WTC11 (cell line): ENCODE data around the gene CORO2B. TPM values are rescaled to one million over a fixed set of nuclear protein-coding genes. Genes with fewer than 3 reads are reported as not detected.

ENCODE experiments used
- ATAC-seq: fragments of 200-7000 bp; cut with Tn5 transposase; 2 replicates; pipeline ENCODE4 v1.10.0; 2021; ENCODE audit warnings: mild to moderate bottlenecking, moderate library complexity
- CTCF ChIA-PET: fragments of 300-600 bp; sonication (Branson Sonifier 250); formaldehyde crosslinking; loops from one replicate; lab custom pipeline; 2021; ENCODE audit warnings: antibody characterized with exemption; lab: Charles Lee
- POLR2A ChIA-PET: fragments of 350-600 bp; sonication (Branson Sonifier 250); formaldehyde crosslinking; loops from one replicate; lab custom pipeline; 2021; ENCODE audit warnings: antibody characterized with exemption; lab: Charles Lee
- DNase-seq: peaks from one replicate; pipeline ENCODE4 v3.0.0; 2021; ENCODE audit warnings: low spot score
- H3K27ac Mint-ChIP-seq: 2 replicates; pipeline ENCODE4 v1.8.0; 2021; ENCODE audit warnings: mixed read lengths
- H3K27me3 Mint-ChIP-seq: 2 replicates; pipeline ENCODE4 v1.8.0; 2021; ENCODE audit warnings: low read depth, mild to moderate bottlenecking, moderate library complexity, mixed read lengths
- H3K36me3 Mint-ChIP-seq: 2 replicates; pipeline ENCODE4 v1.8.0; 2021; ENCODE audit warnings: mixed read lengths
- H3K4me1 Mint-ChIP-seq: 2 replicates; pipeline ENCODE4 v1.8.0; 2022; ENCODE audit warnings: mixed read lengths
- H3K4me3 Mint-ChIP-seq: 2 replicates; pipeline ENCODE4 v1.8.0; 2021; ENCODE audit warnings: mild to moderate bottlenecking, moderate library complexity, mixed read lengths
- H3K9me3 Mint-ChIP-seq: 2 replicates; pipeline ENCODE4 v1.8.0; 2021; ENCODE audit warnings: mixed read lengths
- AR ChIP-seq: fragments of 250-450 bp; sonication (Bioruptor Pico); IDR thresholded peaks from 2 replicates; pipeline ENCODE4 v1.9.0; 2021; ENCODE audit warnings: mild to moderate bottlenecking
- ATF6 ChIP-seq: sonication (generic); formaldehyde crosslinking; IDR thresholded peaks from 2 replicates; pipeline ENCODE4 v1.8.1; 2023; ENCODE audit warnings: mild to moderate bottlenecking, missing genetic modification reagents
- CTCF ChIP-seq: fragments of 200-600 bp; IDR thresholded peaks from 2 replicates; pipeline ENCODE4 v1.8.0; 2022; ENCODE audit warnings: antibody characterized with exemption
- ELF4 ChIP-seq: sonication (generic); formaldehyde crosslinking; IDR thresholded peaks from 2 replicates; pipeline ENCODE4 v1.8.1; 2022; ENCODE audit warnings: low read depth, mild to moderate bottlenecking, moderate library complexity, missing genetic modification reagents
- ERG ChIP-seq: fragments of 250-450 bp; sonication (Bioruptor Pico); IDR thresholded peaks from 2 replicates; pipeline ENCODE4 v1.8.0; 2021; ENCODE audit warnings: mild to moderate bottlenecking
- GABPB1 ChIP-seq: sonication (generic); formaldehyde crosslinking; IDR thresholded peaks from 2 replicates; pipeline ENCODE4 v1.8.1; 2023; ENCODE audit warnings: mild to moderate bottlenecking, missing genetic modification reagents
- GTF2I ChIP-seq: fragments of 250-450 bp; sonication (Bioruptor Pico); conservative IDR thresholded peaks from 2 replicates; pipeline ENCODE4 v1.4.0; 2021; ENCODE audit warnings: mild to moderate bottlenecking
- HMGXB4 ChIP-seq: sonication (generic); formaldehyde crosslinking; IDR thresholded peaks from 2 replicates; pipeline ENCODE4 v1.8.1; 2023; ENCODE audit warnings: mild to moderate bottlenecking, moderate library complexity, missing genetic modification reagents
- MXD4 ChIP-seq: fragments of 250-450 bp; sonication (Bioruptor Pico); IDR thresholded peaks from 2 replicates; pipeline ENCODE4 v1.8.0; 2021; ENCODE audit warnings: mild to moderate bottlenecking, moderate library complexity, borderline replicate concordance
- RORB ChIP-seq: fragments of 250-450 bp; sonication (Bioruptor Pico); IDR thresholded peaks from 2 replicates; pipeline ENCODE4 v1.9.0; 2021; ENCODE audit warnings: mild to moderate bottlenecking
- TEAD1 ChIP-seq: sonication (generic); formaldehyde crosslinking; IDR thresholded peaks from 2 replicates; pipeline ENCODE4 v1.8.0; 2022; ENCODE audit warnings: mild to moderate bottlenecking, missing genetic modification reagents
- USF1 ChIP-seq: sonication (generic); formaldehyde crosslinking; IDR thresholded peaks from 2 replicates; pipeline ENCODE4 v1.8.0; 2022; ENCODE audit warnings: mild to moderate bottlenecking, missing genetic modification reagents
- ZNF138 ChIP-seq: sonication (generic); formaldehyde crosslinking; conservative IDR thresholded peaks from 2 replicates; pipeline ENCODE4 v1.8.1; 2022; ENCODE audit warnings: mild to moderate bottlenecking, moderate library complexity, missing genetic modification reagents
- ZNF219 ChIP-seq: sonication (generic); formaldehyde crosslinking; IDR thresholded peaks from 2 replicates; pipeline ENCODE4 v1.8.0; 2023; ENCODE audit warnings: missing genetic modification reagents, mild to moderate bottlenecking, borderline replicate concordance
- ZNF423 ChIP-seq: fragments of 250-450 bp; sonication (Bioruptor Pico); IDR thresholded peaks from 2 replicates; pipeline ENCODE4 v2.1.2; 2022; ENCODE audit warnings: mild to moderate bottlenecking, moderate library complexity
- ZNF512 ChIP-seq: sonication (generic); formaldehyde crosslinking; IDR thresholded peaks from 2 replicates; pipeline ENCODE4 v1.8.1; 2022; ENCODE audit warnings: missing genetic modification reagents, borderline replicate concordance
- total RNA-seq: library from RNA; stranded (reverse); gene quantifications from 3 replicates; pipeline ENCODE4 v1.2.3, GENCODE V29; 2021
- TF ChIP-seq, protein P1 (sequence below): sonication (generic); formaldehyde crosslinking; conservative IDR thresholded peaks from 2 replicates; pipeline ENCODE4 v1.8.1; 2022; ENCODE audit warnings: mild to moderate bottlenecking, missing genetic modification reagents

Gene CORO2B
- total RNA-seq, 1 experiment from 2014 or later = 4.9 TPM

DNA sequence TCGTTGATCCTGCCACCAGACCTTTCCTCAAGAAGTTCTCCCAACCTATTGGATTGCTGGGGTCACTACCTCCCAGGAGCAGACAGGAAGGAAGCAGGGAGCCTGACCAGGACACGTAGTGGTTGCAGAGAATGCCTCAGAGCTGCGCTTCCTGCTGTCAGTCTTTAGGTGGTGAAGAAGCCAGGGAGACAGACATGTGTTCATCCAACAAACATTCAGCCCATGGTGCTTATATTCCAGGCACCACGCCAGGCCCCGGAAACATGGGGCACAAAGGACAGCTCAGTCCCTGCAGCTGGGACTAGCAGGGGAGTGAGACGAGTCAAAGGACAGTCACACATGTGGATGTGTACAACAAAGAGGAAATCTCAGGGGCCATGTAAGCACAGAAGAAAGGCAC is 26.0 kb upstream of the CORO2B start (continued):
- no peak for TF ChIP-seq HMGXB4
- no peak for TF ChIP-seq MXD4 (CRISPR knock-in tag)
- TF ChIP-seq ZNF138 (CRISPR knock-in tag) = no peak
- TF ChIP-seq GTF2I = no peak
- no peak for TF ChIP-seq ATF6 (CRISPR knock-in tag)
- TF ChIP-seq ERG = no peak
- TF ChIP-seq, protein P1, sequence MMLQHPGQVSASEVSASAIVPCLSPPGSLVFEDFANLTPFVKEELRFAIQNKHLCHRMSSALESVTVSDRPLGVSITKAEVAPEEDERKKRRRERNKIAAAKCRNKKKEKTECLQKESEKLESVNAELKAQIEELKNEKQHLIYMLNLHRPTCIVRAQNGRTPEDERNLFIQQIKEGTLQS = no peak

DNA sequence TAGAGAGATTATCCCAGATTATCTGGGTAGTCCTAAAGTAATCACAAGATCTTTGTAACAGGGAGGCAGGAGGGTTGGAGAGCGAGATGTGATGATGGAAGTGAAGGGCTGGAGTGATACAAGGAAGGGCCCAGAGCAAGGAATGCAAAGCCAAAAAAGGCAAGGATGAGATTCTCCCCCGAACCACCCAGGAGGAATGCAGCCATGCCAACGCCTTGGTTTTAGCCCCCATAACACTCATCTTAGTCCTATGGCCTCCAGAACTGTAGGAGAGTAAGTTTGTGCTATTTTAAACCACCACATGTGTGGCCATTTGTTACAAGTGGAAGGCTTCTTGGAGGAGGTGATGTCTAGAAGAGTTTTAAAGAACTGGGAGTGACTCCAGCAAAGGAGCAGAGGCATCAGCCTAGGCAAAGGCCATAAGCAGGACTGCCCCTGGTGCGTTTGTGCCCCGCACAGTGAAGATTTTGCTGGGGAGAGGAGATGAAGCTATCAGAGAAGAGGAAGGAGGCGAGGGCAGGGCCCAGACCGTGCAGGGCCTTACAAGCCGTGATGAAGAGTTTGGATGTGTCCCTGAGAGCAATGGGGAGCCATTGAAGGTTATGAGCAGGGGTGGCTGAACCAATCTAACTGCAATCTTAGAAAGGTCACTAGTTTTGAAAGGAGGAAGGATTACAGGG is 25.3 kb upstream of the CORO2B start:
- H3K36me3 Mint-ChIP-seq = no peaks in the 10 kb centered on the region
- ChIA-PET POLR2A (interaction anchor here (1.0 kb wide), 1 partner anchor 121 kb away, joined by 3 read pairs; no protein-coding TSS in a partner anchor), CTCF (interaction anchor here (1.0 to 5.7 kb wide), 22 partner anchors 10 to 536 kb away, joined by 3 to 174 read pairs (median 6); no protein-coding TSS in a partner anchor)
- peaks cover 17% of the 10 kb centered on the region for H3K27me3 Mint-ChIP-seq
- no peak for TF ChIP-seq TEAD1 (CRISPR knock-in tag)
- TF ChIP-seq GABPB1 = no peak
- ATAC-seq = no peak
- no peak for DNase-seq
- H3K9me3 Mint-ChIP-seq = no peaks in the 10 kb centered on the region
- no peak overlapping the region for H3K27ac Mint-ChIP-seq
- H3K4me3 Mint-ChIP-seq = no peak overlapping the region
- H3K4me1 Mint-ChIP-seq = peaks cover 4% of the 10 kb centered on the region

- TF ChIP-seq ZNF219 (CRISPR knock-in tag) = no peak
- no peak for TF ChIP-seq ZNF512 (CRISPR knock-in tag)
- TF ChIP-seq USF1 (CRISPR knock-in tag) = no peak
- TF ChIP-seq ZNF423 (CRISPR knock-in tag) = peak; percentile 81
- no peak for TF ChIP-seq ELF4 (CRISPR knock-in tag)
- TF ChIP-seq RORB (CRISPR knock-in tag) = no peak
- no peak for TF ChIP-seq AR (CRISPR knock-in tag)
- TF ChIP-seq CTCF = peak; percentile 89
- Mint-ChIP-seq H3K27me3 (peaks cover 24% of the 10 kb centered on the region), H3K36me3 (no peaks in the 10 kb centered on the region), H3K4me3 (no peak overlapping the region), H3K4me1 (peaks cover 11% of the 10 kb centered on the region), H3K9me3 (no peaks in the 10 kb centered on the region), H3K27ac (no peak overlapping the region)
- ATAC-seq (peak; percentile 55), DNase-seq (peak; percentile 90)
- ChIA-PET POLR2A (interaction anchor here (1.0 kb wide), 1 partner anchor 120 kb away, joined by 3 read pairs; no protein-coding TSS in a partner anchor), CTCF (interaction anchor here (0.6 to 5.7 kb wide), 39 partner anchors 10 to 535 kb away, joined by 3 to 174 read pairs (median 4); no protein-coding TSS in a partner anchor)
These were observed 24.6 kb upstream of the CORO2B start for GRCh38 chr15:68553994-68554720.
